GM18868 (cell line): ENCODE measurements around the gene LTA4H.

Experiments used
- ATAC-seq: cut with Tn5 transposase; IDR thresholded peaks from one replicate; pipeline ENCODE4 v1.9.1; 2021; ENCODE audit warnings: mild to moderate bottlenecking, moderate library complexity; ENCODE audit not compliant: unreplicated experiment

The LTA4H gene

DNA sequence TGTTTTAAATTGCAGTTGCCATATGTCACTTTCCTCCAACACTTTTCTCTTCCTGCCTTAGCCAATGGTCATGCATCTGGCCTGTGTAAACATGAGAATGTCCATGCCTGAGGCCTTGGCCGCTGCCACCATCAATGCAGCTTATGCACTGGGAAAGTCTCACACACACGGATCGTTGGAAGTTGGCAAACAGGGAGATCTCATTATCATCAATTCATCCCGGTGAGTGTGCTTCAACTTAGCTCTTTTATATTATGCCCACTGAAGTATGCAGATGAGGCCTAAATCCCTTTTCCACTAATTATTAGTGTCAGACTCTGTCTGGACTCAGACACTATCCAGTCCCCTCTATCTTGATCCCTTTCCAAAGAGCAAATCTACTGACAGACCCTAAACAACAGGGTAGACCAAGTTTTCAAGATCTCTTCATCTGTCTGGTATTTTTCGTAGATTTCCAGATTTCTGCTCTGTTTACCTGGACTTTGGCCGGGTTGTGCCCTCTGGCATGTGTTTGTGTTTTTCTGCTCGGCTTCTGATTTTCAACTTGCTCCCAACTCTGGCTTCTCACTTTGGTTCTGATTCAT is 69.0 kb downstream of the LTA4H start:
- no peak for ATAC-seq

DNA sequence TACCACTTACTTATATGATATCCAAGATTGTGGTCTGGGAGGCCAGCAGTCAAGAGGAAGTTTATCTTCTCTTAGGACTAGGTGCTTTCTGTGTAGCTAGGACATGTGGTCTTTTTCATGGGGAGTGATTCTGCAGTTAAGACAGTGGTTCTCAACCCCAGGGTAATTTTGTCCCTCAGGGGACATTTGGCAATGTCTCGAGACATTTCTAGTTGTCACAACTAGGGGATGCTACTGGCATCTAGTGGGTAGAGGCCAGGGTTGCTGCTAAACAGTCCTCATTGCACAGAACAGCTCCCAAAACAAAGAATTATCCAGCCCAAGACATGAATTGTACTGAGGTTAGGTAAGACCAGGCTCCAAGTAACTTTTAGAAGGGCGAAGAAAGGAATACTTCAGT is 72.3 kb downstream of the LTA4H start:
- ATAC-seq = no peak

DNA sequence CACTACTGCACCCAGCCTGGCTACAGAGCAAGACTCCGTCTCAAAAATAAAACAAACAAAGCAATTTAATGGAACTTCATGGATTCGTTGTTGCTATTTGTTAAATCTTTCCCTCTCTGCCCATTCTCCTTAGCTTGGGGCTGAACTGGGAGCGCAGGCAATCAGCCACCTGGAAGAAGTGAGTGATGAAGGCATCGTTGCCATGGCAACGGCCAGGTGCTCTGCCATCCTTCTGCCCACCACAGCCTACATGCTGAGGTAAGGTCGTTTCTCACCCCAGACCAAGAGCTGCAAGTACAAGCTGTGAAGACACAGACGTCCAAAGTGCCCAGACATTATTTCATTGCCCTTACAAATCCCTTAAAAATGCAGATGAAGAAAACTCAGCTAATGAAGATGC is 73.2 kb downstream of the LTA4H start:
- no peak for ATAC-seq

DNA sequence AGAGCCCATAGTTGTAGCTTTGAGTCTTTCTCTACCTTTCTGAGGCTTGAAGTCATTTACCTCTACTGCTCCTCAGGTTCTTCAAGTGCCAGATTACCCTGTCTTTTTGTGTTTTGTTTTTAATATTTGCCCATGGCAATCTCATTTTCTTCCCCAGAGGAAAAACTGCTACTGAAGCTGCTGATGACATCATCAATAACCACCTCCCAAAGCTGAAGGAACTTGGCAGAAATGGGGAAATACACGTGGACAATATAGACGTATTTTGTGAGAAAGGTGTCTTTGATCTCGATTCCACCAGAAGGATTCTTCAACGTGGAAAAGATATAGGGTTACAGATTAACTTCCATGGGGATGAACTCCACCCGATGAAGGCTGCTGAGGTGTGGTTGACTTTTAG is 75.1 kb downstream of the LTA4H start:
- ATAC-seq = no peak

DNA sequence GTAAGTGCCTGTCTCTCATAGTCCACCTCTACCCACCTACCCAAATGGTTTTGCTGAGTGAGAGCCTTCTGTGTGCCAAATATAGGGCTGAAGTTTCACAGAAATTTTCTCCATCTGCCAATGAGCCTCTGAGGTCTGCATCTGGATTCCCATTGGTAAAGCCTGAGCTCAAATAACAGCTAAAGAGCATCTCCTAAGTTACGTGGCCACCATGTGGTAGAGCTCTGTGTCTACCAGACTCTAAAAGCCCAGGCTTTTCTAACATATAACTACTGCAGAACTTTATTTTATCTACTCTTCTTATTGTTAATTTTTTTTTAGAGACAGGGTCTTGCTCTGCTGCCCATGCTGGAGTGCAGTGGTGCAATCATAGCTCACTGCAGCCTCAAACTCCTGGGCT is 76.3 kb downstream of the LTA4H start:
- ATAC-seq = no peak

DNA sequence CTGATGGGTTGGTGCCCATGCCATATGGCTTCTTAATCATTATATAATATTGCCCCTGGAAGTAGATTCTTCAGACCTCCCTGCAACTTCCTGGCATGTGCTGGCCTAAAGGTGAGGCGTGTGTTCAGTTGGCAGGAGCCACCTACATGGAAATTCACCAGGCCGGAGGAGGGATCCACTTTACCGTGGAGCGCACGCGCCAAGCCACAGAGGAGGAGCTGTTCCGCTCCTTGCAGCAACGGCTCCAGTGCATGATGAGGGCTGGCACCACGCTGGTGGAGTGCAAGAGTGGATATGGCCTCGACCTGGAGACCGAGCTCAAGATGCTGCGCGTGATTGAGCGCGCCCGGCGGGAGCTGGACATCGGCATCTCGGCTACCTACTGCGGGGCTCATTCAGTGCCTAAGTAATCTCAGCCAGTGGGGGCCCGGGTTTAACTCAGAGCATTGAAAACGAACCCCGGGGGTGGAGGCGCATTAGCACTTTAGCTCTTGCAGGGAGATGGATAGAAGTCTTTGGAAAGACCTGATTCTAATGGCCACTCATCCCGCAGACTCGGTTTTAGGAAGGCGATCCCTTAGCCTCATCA is 78.7 kb downstream of the LTA4H start:
- no peak for ATAC-seq

DNA sequence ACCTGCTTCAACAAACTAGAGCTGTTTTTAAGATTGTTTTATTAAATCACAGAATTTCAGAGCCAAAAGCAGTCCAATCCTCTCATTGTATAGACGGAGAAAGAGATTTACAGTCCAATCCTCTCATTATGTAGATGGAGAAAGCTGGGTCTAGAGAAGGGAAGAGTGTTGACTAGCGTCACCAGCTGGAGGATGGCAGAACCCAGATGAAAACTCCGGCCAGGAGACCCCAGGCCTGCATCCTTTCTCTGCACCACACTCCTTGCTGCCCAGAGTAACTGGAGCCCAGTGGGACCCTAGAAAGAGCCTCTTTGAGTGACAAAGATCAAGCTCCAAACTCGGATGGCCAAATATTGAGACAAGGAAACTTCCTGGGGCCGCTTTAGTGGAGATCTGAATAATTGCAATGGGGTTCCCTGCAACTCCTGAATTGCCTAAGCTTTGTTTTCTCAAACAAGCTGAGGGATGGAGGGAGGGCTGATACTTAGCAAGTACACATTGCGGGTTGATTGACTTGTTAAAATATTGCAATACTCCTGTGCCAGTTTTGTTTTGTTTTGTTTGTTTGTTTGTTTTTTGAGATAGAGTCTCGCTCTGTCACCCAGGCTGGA is 79.7 kb downstream of the LTA4H start:
- ATAC-seq = no peak

DNA sequence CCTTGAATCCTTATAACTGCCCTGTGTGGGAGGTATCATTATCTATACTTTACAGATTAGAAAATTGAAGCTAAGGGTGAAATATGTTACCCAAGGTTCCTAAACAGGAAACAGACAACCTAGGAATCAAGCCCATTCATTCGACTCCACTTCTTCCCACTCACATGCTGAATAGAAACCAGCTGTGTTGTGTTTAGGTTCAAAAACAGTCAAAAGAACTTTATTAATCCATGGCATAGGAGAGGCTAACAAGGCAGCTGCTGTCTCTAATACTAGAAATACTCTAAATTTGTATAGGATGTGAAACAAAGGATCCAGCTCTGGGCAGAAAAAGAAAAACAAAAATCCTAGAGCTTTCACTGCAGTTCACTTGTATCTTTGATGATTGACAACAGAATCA is 82.4 kb downstream of the LTA4H start:
- no peak for ATAC-seq

DNA sequence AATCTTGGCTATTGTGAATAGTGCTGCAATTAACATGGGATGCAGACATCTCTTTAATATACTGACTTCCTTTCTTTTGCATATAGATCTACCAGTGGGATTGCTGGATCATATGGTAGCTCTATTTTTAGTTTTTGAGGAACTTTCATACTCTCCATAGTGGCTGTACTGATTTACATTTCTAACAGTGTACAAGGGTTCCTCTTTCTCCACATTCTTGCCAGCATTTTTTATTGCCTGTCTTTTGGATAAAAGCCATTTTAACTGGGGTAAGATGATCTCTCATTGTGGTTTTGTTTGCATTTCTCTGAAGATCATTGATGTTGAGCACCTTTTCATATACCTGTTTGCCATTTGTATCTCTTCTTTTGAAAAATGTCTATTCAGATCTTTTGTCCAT is 83.9 kb downstream of the LTA4H start:
- ATAC-seq = no peak
